ENCODE measurements around the gene CBFA2T3.

CBFA2T3 gene

DNA sequence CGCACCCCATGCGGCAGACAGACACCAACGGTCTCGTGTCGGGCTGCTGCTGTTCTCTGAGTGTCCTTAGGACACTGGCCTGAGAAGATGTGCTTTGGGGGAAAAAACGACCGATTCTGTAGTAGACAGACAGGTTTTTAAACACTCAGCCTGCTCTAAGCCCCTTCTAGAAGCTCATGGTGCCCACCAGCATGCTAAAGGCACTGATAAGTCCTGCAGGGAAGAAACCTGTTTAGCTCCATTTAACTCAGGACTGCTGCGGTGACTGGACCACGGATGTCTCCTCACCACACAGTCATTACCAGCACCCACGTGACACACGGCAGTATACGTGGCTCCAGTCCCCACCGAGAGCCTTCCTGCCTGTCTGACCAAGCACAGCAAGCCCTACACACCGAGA lies 146.2 kb downstream of the CBFA2T3 start:
- no peak for DNase-seq

DNA sequence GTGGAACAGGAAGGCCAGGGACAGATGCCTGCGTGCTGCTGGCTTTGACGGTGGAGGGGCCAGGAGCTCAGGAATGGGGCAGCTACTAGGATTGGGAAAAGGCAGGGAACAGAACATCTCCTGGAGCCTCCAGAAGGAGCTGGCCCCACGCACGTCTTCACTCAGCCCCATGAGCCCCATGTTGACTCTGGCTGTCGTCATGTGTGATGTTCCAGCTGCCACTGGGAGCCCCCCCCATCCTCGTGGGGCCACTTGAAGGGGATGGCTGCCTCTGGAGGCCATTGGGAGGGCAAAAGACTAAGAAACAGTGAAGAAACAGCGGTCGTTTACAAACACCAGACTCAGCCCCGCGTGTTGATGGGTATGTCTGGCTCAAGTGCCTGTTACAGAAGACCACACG lies 146.7 kb downstream of the CBFA2T3 start:
- DNase-seq, result no peak

DNA sequence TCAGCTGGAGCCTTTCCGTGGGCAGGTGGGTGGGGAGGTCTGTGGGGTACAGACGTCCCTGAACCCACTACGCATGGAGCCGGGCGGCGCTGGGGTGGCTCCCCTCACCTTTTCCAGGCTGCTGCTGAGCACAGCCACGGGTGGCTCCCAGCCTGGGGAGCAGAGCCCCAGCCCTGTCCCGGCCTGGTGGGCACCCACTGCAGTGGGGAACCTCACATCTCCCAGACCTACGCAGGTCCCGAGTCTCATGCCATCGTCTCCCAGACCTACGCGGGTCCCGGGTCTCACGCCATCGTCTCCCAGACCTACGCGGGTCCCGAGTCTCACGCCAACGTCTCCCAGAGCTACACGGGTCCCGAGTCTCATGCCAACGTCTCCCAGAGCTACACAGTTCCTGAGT lies 148.3 kb downstream of the CBFA2T3 start:
- no peak for DNase-seq

DNA sequence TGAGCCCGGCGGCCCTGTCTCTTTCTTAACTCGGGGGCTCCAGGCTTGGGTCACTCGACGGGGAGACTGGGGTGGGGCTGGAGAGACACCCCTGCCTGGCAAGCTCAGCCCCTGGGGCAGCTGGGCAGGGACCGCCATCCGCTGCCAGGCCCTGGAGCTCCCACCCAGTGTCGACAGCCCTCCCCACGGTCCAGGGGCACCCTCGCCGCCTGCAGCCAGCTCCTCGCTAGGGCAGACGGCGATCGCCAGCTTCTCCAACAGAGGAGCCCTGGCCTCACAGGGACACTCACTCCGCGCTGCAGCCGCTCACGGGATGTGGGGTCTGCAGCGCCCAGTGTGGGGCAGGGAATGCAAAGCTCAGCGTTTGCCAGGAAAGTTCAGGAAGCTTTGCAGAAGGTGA lies 149.3 kb downstream of the CBFA2T3 start:
- DNase-seq, result no peak

DNA sequence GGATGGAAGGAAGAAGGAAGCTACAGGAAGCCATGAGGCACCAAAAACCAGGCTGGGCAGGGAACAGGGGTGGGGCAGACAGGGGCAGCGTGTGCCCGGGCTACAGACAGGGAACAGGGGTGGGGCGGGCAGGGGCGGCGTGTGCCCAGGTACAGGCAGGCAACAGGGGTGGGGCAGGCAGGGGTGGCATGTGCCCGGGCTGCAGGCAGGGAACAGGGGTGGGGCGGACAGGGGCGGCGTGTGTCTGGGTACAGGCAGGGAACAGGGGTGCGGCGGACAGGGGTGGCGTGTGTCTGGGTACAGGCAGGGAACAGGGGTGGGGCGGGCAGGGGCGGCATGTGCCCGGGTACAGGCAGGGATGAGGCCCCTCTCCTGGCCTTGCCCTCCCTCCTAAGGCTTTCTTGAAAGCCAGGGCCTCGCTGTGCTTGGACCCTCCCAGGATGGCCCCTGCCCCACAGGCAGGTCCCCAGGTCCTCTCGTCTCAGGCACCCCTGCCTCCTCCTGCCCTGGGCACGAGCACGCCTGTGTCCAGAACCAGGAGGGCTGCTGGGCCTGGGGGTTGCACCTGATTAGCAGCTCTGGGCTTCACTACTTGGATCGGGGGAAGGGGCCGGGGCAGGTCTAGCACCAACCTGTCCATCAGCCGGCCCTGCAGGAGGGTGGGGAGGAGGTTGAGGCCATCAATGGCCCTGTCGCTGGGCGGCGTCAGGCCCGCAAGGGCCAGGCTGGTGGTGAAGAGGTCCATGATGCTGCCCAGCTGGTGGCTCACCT lies 150.8 kb downstream of the CBFA2T3 start:
- DNase-seq, result no peak

DNA sequence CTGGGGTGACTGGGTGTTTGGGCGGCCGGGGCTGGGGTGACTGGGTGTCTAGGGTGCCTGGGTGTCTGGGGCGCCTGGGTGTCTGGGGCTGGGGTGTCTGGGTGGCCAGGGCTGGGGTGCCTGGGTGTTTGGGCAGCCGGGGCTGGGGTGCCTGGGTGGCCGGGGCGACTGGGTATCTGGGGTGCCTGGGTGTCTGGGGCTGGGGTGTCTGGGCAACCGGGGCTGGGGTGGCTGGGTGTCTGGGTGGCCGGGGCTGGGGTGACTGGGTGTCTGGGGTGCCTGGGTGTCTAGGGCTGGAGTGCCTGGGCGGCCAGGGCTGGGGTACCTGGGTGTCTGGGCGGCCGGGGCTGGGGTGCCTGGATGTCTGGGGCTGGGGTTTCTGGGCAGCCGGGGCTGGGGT lies 151.9 kb downstream of the CBFA2T3 start:
- DNase-seq, result no peak
